ENCODE measurements around the gene TRPM8. TPM values are rescaled to one million over a fixed set of nuclear protein-coding genes. Genes with fewer than 3 reads are reported as not detected.

The TRPM8 gene
- total RNA-seq, 1 donor from 2014 or later: 0.73 TPM

DNA sequence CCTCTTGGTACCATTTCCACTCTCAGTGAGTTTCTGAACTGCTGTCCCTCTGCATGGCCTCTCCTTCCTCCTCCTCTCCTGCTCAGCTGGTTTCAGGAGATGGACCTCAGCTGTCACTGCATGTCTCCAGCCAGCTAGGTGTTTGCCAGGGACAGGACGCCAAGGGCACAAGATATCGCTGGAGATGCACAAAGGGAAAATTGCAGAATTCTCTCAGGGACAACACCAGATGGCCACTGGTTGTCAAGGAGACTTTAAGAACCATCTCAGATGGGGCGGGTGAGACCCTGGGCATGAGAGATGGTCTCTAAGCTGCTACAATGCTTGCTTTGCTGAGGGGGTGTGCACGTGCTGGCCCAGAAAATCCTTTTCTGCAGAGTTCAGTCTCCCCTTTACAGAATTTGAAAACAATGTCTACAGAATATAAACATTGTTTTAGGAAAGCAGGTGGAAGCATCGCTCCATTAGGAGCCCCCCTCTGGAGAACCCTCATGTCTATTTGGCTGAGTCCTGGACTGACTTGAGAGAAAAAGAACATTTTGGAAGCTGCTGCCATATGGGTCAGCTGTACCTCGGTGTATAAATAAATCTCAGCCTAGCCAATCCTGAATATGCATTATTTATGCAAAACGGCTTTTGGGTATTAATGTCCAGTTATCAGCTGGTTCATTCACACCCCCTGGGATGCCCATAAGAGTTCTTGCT is 75.5 kb downstream of the TRPM8 start:
- intact Hi-C loops (cut with DNase I): no loop called here
- DNase-seq (ENCODE audit: low spot score): no peak

- DNase-seq (ENCODE audit: low spot score): no peak
- intact Hi-C loops (cut with DNase I): no loop called here
These were observed 76.3 kb downstream of the TRPM8 start for GRCh38 chr2:233993461-233993860.

DNA sequence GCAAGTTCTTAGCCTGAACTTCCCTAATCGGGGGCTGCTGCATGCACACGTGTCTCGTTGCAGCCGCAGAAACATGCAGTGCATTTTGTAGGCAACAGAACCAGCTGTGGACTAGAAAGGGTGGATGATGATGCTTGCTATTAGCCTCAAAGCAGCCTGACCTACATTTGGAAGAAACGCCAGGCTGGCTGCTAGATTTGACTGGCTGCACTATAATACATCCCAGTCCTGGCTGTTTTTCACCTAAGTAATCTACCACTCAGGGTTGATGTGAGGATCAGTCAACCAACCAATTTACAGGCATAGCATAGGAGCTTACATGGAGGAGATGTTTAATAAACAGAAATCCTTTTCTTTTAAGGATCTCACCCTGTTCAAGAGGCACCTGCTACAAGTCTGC is 77.0 kb downstream of the TRPM8 start:
- intact Hi-C loops (cut with DNase I): no loop called here
- DNase-seq (ENCODE audit: low spot score): no peak

DNA sequence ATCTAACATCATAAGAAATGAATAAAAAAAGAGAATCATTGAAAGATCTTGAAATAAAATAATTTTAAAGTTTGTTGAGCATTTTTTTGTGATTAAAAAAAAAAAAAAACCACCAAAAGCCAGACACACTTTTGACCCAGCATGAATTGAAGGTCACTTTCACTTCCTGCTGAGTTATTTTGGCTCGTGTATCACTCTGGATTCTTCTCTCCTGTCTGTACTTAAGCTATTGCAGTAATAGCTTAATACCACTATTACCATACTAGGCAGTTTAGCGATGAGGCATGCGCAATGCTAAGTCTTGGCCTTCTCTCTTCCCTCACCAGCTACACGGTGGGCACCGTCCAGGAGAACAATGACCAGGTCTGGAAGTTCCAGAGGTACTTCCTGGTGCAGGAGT is 78.8 kb downstream of the TRPM8 start:
- DNase-seq (ENCODE audit: low spot score): no peak
- intact Hi-C loops (cut with DNase I): no loop called here

- intact Hi-C loops (cut with DNase I): no loop called here
- no peak for DNase-seq (ENCODE audit: low spot score)
These were observed 79.3 kb downstream of the TRPM8 start for GRCh38 chr2:233996461-233996860.

DNA sequence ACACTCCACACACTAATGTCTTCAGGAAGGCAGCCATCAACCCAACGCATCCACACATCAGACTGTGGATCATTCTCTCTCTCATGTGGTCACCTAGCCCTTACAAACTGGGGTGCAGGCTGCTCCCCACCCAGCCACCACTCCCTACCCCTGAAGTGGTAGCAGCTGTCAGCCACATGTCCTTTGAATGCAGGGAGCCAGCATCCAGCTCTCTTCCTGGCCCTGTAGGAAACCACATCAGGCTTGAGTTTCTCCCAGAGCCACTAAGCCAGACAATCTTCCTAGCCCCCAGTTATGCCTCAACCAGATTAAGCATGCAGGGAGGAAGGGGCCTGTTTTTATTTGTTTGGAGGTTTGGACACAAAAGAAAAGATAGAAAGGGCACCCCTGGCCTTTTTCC is 80.5 kb downstream of the TRPM8 start:
- no peak for DNase-seq (ENCODE audit: low spot score)
- intact Hi-C loops (cut with DNase I): no loop called here

DNA sequence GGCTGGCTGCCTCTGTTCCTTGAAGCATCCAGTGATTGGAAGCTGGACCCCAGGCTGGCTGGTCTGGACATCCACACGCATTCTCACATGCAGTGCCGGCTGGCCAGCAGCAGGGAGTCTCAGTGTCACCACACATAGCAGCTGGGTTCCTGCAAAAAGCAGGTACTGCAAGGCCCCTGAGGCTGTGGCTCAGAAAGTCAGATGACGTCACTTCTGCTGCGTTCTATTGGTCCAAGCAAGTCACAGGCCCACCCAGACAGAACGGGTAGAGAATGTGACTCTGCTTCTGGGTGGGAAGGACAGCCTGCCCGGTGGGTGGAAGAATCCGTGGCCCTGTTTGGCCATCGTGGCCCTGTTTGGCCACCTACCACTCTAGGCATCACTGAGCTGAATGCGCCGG is 82.0 kb downstream of the TRPM8 start:
- intact Hi-C loops (cut with DNase I): no loop called here
- no peak for DNase-seq (ENCODE audit: low spot score)

DNA sequence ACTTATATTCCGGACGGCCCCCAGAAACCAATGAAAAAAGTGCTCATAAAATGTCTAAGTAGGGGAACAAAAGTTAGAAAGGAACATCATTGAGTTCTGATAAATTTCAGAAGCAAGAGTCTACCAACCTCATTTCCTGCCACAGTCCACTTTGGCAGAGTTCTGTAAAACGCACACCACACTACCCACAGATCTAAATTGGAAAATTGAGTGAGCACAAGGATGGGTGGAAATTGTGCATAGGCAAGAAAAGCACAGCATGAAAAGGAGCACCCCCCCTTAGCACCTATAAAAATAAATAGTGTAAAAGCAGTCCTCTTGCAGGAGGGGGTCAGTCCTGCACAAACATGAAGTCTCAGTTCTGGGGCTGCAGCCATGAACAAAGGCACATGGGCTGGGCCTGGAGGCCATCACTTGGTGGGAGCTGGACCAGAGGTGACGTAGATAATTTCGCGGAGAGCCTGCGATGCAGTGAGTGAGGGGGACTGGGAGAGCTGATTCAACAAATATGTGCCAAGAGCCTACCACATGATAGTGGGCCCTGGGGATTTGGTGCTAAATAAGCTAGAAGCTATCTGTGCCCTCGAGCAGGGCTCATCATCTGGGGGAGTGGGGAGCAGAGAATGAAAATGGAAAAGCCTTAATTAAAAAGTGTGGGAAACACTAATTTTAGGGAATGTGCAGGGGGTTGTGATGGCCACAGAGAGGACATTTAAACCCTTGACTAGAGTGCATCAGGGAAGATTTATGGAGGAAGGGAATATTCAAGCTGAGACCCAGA is 84.4 kb downstream of the TRPM8 start:
- DNase-seq (ENCODE audit: low spot score): no peak
- intact Hi-C loops (cut with DNase I): no loop called here

GRCh38 chr2:234002281-234002680 is 85.1 kb downstream of the TRPM8 start:
- no peak for DNase-seq (ENCODE audit: low spot score)
- intact Hi-C loops (cut with DNase I): no loop called here

DNA sequence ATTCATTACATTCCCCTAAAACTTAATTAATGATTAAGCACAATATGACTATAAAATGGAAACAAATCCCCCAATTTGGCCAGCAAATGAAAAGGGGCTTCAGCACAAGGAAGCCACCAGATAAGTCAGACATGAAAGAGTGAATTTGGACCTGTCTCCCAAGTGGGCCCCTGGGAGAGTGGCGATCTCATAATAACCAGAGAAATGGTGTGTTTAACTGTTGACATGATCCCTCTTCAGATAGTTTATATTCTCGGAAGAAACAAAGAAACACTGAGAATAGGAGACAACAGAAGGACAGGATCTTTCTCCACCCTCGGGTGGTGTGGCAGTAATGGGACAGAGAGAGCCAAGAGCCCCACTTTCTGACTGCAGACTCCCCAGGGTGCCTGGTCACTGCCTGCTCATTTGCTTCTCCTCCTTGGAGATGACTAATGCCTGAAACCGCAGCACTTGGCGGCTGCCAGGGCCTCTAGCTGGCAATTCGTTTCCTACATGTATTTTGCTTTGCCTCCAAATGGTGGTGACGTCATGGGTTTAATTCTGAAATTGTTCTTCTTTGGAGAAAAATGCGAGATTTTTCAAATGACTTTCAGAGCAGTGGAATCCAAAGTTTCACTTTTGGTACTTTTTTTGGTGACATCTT is 86.9 kb downstream of the TRPM8 start:
- DNase-seq (ENCODE audit: low spot score): no peak
- intact Hi-C loops (cut with DNase I): no loop called here

DNA sequence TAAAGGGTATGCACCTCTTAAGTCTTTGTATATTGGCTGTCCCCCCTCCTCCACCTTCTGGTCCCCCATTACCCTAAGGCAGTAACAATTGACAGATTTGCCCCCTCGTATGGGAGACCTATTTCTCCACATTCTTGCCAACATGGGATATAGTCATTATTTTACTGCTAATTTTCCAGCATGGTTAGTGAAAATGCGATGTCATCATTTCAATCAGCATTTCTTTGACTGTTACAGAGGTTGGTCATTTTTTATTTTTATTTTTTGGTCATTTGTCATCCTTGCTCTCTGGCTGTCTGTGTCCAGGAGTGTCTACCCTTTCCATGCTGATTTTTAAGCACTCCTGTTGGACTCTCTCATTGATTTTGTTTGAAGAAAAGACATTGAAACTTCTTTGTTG is 88.0 kb downstream of the TRPM8 start:
- intact Hi-C loops (cut with DNase I): no loop called here

GRCh38 chr2:234006501-234006900 is 89.3 kb downstream of the TRPM8 start:
- no peak for DNase-seq (ENCODE audit: low spot score)
- intact Hi-C loops (cut with DNase I): no loop called here

More for the DNA sequence above, 88.0 kb downstream of the TRPM8 start:
- DNase-seq (ENCODE audit: low spot score): no peak

DNA sequence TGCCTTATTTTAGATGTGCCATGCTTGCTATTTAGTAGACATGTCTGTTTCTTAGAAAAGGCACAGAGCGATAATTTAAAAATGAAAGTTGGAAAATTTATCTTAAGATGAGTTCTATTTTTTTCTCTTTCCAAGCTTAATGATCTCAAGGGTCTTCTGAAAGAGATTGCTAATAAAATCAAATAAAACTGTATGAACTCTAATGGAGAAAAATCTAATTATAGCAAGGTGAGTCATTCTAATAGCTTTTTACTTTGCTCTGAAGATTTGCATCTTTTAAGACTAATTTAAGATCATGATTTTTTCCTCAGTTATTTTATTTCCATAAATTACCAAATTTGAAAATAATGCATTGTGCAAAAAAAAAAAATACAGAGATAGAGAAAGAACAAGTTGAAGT is 97.3 kb downstream of the TRPM8 start:
- intact Hi-C loops (cut with DNase I): no loop called here
- DNase-seq (ENCODE audit: low spot score): no peak

DNA sequence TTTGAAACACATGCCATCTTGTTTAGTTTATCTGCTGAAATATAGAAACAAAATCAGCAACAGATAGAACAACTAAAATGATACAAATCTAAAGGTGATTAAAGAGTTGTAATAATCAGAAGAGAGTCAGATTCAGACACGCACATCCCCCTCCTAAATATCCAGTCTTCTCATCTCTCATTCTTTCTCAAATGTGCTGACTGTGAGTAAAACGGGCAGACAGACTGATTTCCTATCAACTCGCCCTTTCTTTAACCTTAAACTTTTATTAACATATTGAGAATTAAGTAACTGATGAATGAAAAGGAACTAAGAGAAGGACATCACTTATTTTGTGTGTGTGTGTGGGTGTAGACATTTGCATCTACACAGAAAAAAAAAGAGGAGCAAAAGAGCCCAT is 98.7 kb downstream of the TRPM8 start:
- no peak for DNase-seq (ENCODE audit: low spot score)
- intact Hi-C loops (cut with DNase I): no loop called here

DNA sequence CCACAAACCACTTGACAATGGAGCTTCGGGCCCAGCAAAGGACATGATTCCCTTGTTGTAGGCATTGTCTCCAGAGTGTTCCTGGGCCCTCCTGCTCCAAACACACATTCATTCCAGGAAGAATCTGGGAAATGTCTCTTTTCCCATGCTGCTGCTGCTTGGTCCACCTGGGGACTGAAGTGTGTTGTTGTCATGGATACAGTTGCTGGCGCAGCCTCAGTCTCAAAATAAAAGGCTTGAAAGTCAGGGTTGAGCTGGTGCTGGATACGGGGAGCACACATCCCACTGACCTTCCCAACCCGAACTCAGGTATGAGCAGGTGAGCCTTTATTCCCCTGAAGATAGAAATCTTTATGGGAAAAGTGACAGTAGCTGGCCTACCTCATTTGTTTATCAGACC is 102.7 kb downstream of the TRPM8 start:
- no peak for DNase-seq (ENCODE audit: low spot score)
- intact Hi-C loops (cut with DNase I): no loop called here

- intact Hi-C loops (cut with DNase I): no loop called here
- no peak for DNase-seq (ENCODE audit: low spot score)
These were observed 103.2 kb downstream of the TRPM8 start for GRCh38 chr2:234020332-234020731.

GRCh38 chr2:234022424-234022823 is 105.3 kb downstream of the TRPM8 start:
- DNase-seq (ENCODE audit: low spot score): no peak

DNA sequence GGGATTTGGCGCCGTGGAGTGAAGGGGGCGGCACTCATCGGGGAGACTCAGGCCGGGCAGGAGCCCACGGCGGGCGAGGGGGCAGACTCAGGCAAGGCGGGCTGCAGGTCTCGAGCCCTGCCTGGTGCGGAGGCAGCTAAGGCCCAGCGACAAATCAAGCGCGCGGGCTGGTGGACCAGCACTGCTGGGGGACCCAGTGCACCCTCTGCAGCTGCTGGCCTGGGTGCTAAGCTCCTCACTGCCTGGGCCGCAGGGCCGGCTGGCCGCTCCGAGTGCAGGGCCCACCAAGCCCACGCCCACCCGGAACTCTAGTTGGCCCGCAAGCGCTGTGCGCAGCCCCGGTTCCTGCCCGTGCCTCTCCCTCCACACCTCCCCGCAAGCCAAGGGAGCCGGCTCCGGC is 107.1 kb downstream of the TRPM8 start:
- DNase-seq (ENCODE audit: low spot score): no peak
- intact Hi-C loops (cut with DNase I): no loop called here

More at GRCh38 chr2:234022424-234022823, 105.3 kb downstream of the TRPM8 start:
- intact Hi-C loops (cut with DNase I): no loop called here

GRCh38 chr2:234025466-234025865 is 108.3 kb downstream of the TRPM8 start:
- DNase-seq (ENCODE audit: low spot score): no peak
- intact Hi-C loops (cut with DNase I): no loop called here

DNA sequence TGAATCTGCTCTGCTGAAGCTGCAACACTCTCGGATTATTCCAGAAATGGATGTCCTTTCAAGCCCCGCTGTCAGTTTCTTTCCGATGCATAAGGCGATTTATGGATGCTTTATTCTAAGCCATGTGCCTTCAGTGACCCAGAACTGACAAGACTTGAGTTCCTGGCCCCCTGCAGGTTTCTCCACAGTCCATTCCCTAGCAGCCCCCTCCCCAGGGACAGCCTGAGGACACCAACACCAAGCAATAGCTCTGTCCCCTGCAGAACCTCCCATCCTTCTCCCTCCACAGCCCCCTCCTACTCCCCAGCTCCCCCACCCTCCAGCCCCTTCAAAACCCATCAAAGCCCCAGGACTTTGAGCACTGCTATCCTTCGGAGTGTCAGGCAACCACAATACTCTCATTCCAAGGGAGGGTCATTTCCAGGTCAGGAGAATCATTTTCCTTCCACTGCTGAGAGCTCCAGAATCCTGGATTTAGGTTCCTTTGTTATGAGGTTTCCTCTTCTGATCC is 108.8 kb downstream of the TRPM8 start:
- intact Hi-C loops (cut with DNase I): no loop called here
- no peak for DNase-seq (ENCODE audit: low spot score)

Measured in cardiac septum (tissue), 1 donor.